Neural crest cell (in vitro differentiated cells): ENCODE data around the gene SRPK3. TPM values are rescaled to one million over a fixed set of nuclear protein-coding genes. Genes with fewer than 3 reads are reported as not detected.

ENCODE experiments used
- DNase-seq: peaks from one replicate; pipeline ENCODE4 v3.0.0; 2021; ENCODE audit warnings: low read depth, mixed read lengths, low spot score
- H3K27ac Mint-ChIP-seq: one replicate; pipeline ENCODE4 v1.8.0; 2021; ENCODE audit warnings: mild to moderate bottlenecking, mixed read lengths; ENCODE audit not compliant: unreplicated experiment
- H3K27me3 Mint-ChIP-seq: 2 replicates; pipeline ENCODE4 v1.8.0; 2021; ENCODE audit warnings: low read depth, mild to moderate bottlenecking, mixed read lengths
- H3K36me3 Mint-ChIP-seq: 2 replicates; pipeline ENCODE4 v1.8.0; 2021; ENCODE audit warnings: low read depth, mild to moderate bottlenecking, mixed read lengths
- H3K4me1 Mint-ChIP-seq: 2 replicates; pipeline ENCODE4 v1.8.0; 2021; ENCODE audit warnings: mixed read lengths
- H3K4me3 Mint-ChIP-seq: one replicate; pipeline ENCODE4 v1.8.0; 2021; ENCODE audit warnings: mild to moderate bottlenecking, mixed read lengths
- H3K9me3 Mint-ChIP-seq: 2 replicates; pipeline ENCODE4 v1.8.0; 2021; ENCODE audit warnings: mixed read lengths
- CTCF ChIP-seq: fragments of 200-600 bp; sonication (generic); conservative IDR thresholded peaks from 2 replicates; pipeline ENCODE4 v1.5.0; 2021; ENCODE audit warnings: antibody characterized with exemption, mild to moderate bottlenecking
- total RNA-seq: library from RNA; stranded (reverse); gene quantifications from 2 replicates; pipeline ENCODE4 v1.2.1, GENCODE V29; 2021

The SRPK3 gene
- total RNA-seq, 1 donor from 2014 or later, result 0.14 TPM

- Mint-ChIP-seq H3K36me3 (no peaks in the 10 kb centered on the region), H3K27ac (no peak overlapping the region)
These were observed 9.2 kb upstream of the SRPK3 start for GRCh38 chrX:153771415-153772315.

GRCh38 chrX:153772316-153773217 lies 8.3 kb upstream of the SRPK3 start:
- Mint-ChIP-seq H3K4me3 (no peak overlapping the region), H3K27me3 (no peaks in the 10 kb centered on the region), H3K9me3 (no peaks in the 10 kb centered on the region), H3K27ac (no peak overlapping the region), H3K36me3 (no peaks in the 10 kb centered on the region), H3K4me1 (no peaks in the 10 kb centered on the region)
- no peak for TF ChIP-seq CTCF
- no peak for DNase-seq

More at GRCh38 chrX:153771415-153772315, 9.2 kb upstream of the SRPK3 start:
- no peak for TF ChIP-seq CTCF
- H3K4me3 Mint-ChIP-seq, result no peak overlapping the region
- H3K27me3 Mint-ChIP-seq, result no peaks in the 10 kb centered on the region
- H3K4me1 Mint-ChIP-seq, result peaks cover 3% of the 10 kb centered on the region
- H3K9me3 Mint-ChIP-seq, result no peaks in the 10 kb centered on the region
- DNase-seq, result no peak

- H3K4me1 Mint-ChIP-seq, result no peaks in the 10 kb centered on the region
- H3K27ac Mint-ChIP-seq, result no peak overlapping the region
- no peaks in the 10 kb centered on the region for H3K36me3 Mint-ChIP-seq
- TF ChIP-seq CTCF, result no peak
- DNase-seq, result no peak
- no peak overlapping the region for H3K4me3 Mint-ChIP-seq
- no peaks in the 10 kb centered on the region for H3K27me3 Mint-ChIP-seq
- H3K9me3 Mint-ChIP-seq, result no peaks in the 10 kb centered on the region
These were observed 7.6 kb upstream of the SRPK3 start for GRCh38 chrX:153773218-153773611.

GRCh38 chrX:153773741-153774575 lies 6.9 kb upstream of the SRPK3 start:
- Mint-ChIP-seq H3K27ac (no peak overlapping the region), H3K27me3 (no peaks in the 10 kb centered on the region), H3K4me3 (no peak overlapping the region), H3K9me3 (no peaks in the 10 kb centered on the region), H3K36me3 (no peaks in the 10 kb centered on the region), H3K4me1 (no peaks in the 10 kb centered on the region)
- no peak for TF ChIP-seq CTCF
- DNase-seq, result no peak
